ENCODE data around the gene MED23.

MED23 gene

DNA sequence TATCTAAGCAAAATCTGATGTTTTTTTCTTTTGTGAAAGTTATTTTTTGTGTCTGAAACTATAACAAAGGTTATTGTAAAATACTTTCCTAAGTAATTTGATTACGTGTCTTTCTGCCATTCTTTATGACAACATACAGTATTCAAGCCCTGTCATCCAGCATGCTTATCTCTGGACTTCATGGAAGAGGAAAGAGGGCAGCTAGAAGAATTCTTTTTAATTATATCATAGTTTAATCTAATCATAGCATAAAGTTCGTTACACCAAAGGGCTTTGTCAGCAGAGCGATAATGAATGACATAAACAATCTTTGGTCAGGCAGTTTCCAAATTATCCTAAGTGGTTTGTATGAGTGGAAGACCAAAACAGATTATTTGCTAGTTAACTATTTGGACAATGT, 12.5 kb upstream of the MED23 start:
- H3K27me3 ChIP-seq (ENCODE audit: insufficient read depth, poor library complexity, severe bottlenecking), result no peaks in the 10 kb centered on the region
- TF ChIP-seq SPI1 (IDR thresholded peaks at IDR 0.05; ENCODE audit: borderline replicate concordance, low read depth) (no peak), POLR2AphosphoS5 (IDR thresholded peaks at IDR 0.05; ENCODE audit: low read depth) (no peak), REST (IDR thresholded peaks at IDR 0.05; ENCODE audit: insufficient replicate concordance, low read depth) (no peak), CTCF (IDR thresholded peaks at IDR 0.05; ENCODE audit: insufficient read depth, low read length) (no peak), GABPA (IDR thresholded peaks at IDR 0.05; ENCODE audit: low read depth) (no peak)
- no peak overlapping the region for H3K27ac ChIP-seq (replicated peaks)
- no peak for DNase-seq (ENCODE audit: low read depth in 1 of 2, low spot score in 1 of 2)
- no peak overlapping the region for H3K4me3 ChIP-seq (replicated peaks; ENCODE audit: insufficient read depth, low read length)

- TF ChIP-seq GABPA (IDR thresholded peaks at IDR 0.05; ENCODE audit: low read depth) (no peak), SPI1 (IDR thresholded peaks at IDR 0.05; ENCODE audit: borderline replicate concordance, low read depth) (no peak), POLR2AphosphoS5 (IDR thresholded peaks at IDR 0.05; ENCODE audit: low read depth) (no peak), CTCF (IDR thresholded peaks at IDR 0.05; ENCODE audit: insufficient read depth, low read length) (no peak), REST (IDR thresholded peaks at IDR 0.05; ENCODE audit: insufficient replicate concordance, low read depth) (no peak)
- no peak for DNase-seq (ENCODE audit: low read depth in 1 of 2, low spot score in 1 of 2)
- no peak overlapping the region for H3K27ac ChIP-seq (replicated peaks)
- H3K4me3 ChIP-seq (replicated peaks; ENCODE audit: insufficient read depth, low read length), result no peak overlapping the region
- H3K27me3 ChIP-seq (ENCODE audit: insufficient read depth, poor library complexity, severe bottlenecking), result no peaks in the 10 kb centered on the region
These were observed 12.1 kb upstream of the MED23 start for GRCh38 chr6:131640100-131640499.

DNA sequence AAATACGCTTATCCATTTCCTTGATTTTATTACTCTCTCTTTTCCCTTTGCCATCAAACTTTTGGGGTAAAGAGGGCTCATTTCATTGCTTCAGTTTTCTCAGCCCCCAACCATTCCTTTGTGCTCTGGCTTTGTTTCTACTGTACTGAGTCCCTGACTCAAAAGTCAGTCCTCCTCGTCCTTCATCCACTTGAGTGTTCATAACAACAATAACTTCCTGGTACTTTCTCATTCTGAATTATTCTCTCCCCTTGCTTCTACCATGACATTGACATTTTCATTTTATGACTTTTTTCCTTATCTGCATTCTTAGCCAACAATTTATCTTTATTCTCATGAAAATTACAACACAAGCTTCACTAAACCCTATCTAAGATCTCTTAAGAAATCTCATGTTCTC, 10.0 kb upstream of the MED23 start:
- Histone ChIP-seq H3K4me3 (replicated peaks; ENCODE audit: insufficient read depth, low read length) (no peak overlapping the region), H3K27ac (replicated peaks) (no peak overlapping the region), H3K27me3 (ENCODE audit: insufficient read depth, poor library complexity, severe bottlenecking) (no peaks in the 10 kb centered on the region)
- DNase-seq (ENCODE audit: low read depth in 1 of 2, low spot score in 1 of 2), result no peak
- TF ChIP-seq SPI1 (IDR thresholded peaks at IDR 0.05; ENCODE audit: borderline replicate concordance, low read depth) (no peak), REST (IDR thresholded peaks at IDR 0.05; ENCODE audit: insufficient replicate concordance, low read depth) (no peak), CTCF (IDR thresholded peaks at IDR 0.05; ENCODE audit: insufficient read depth, low read length) (no peak), GABPA (IDR thresholded peaks at IDR 0.05; ENCODE audit: low read depth) (no peak), POLR2AphosphoS5 (IDR thresholded peaks at IDR 0.05; ENCODE audit: low read depth) (no peak)

Data from HL-60 (cell line).